CD4-positive, alpha-beta T cell (primary cell): Measurements from ENCODE around the gene PRDM16. TPM values are rescaled to one million over a fixed set of nuclear protein-coding genes. Genes with fewer than 3 reads are reported as not detected.

Experiments
- ATAC-seq: fragments of 200-7000 bp; cut with Tn5 transposase; one replicate; pipeline ENCODE4 v1.10.0; 2022; ENCODE audit warnings: mild to moderate bottlenecking; ENCODE audit not compliant: poor library complexity
- CTCF ChIA-PET: fragments of 350-600 bp; sonication (Branson Sonifier 250); formaldehyde crosslinking; loops from one replicate; lab custom pipeline; 2021; ENCODE audit warnings: antibody characterized with exemption, inconsistent platforms; lab: Charles Lee
- POLR2A ChIA-PET: fragments of 350-600 bp; sonication (Branson Sonifier 250); formaldehyde crosslinking; loops from one replicate; lab custom pipeline; 2021; ENCODE audit warnings: antibody characterized with exemption, inconsistent platforms; lab: Charles Lee
- DNase-seq, 14 experiments: peaks; one replicate each; pipeline ENCODE4 v3.0.0-alpha.2; 2013 to 2020; ENCODE audit warnings: mixed read lengths in 2 of 14
- H3K27ac ChIP-seq, 2 donors: one replicate each; pipeline versions ENCODE4 v1.5.1 to v1.7.0; 2013; ENCODE audit warnings: low read length in 2 of 2, low read depth in 1 of 2, mild to moderate bottlenecking in 1 of 2
- H3K27me3 ChIP-seq, 2 experiments: 1 replicate in 1 of 2; 2 replicates in 1 of 2; pipeline versions ENCODE4 v1.6.1 to v1.7.0; 2013; ENCODE audit warnings: low read length in 2 of 2, control low read depth in 1 of 2, mild to moderate bottlenecking in 1 of 2, moderate library complexity in 1 of 2; ENCODE audit not compliant: insufficient read depth in 2 of 2, control insufficient read depth in 1 of 2
- H3K36me3 ChIP-seq: one replicate; pipeline ENCODE4 v1.6.1; 2013; ENCODE audit warnings: low read length, control low read depth; ENCODE audit not compliant: insufficient read depth
- H3K4me1 ChIP-seq: one replicate; pipeline ENCODE4 v1.6.1; 2013; ENCODE audit warnings: low read length, control low read depth; ENCODE audit not compliant: insufficient read depth
- H3K4me3 ChIP-seq: one replicate; pipeline ENCODE4 v1.5.1; 2013; ENCODE audit warnings: mild to moderate bottlenecking, low read length, moderate library complexity
- H3K9me3 ChIP-seq, 2 experiments: 1 replicate in 1 of 2; 2 replicates in 1 of 2; pipeline versions ENCODE4 v1.6.1 to v1.7.0; 2013; ENCODE audit warnings: low read length in 2 of 2, mild to moderate bottlenecking in 2 of 2, control low read depth in 1 of 2, moderate library complexity in 1 of 2; ENCODE audit not compliant: control insufficient read depth in 1 of 2, insufficient read depth in 1 of 2
- H3K27ac Mint-ChIP-seq: one replicate; pipeline ENCODE4 v1.8.0; 2020; ENCODE audit warnings: mixed read lengths
- H3K27me3 Mint-ChIP-seq: one replicate; pipeline ENCODE4 v1.8.0; 2021; ENCODE audit warnings: mixed read lengths
- H3K36me3 Mint-ChIP-seq: one replicate; pipeline ENCODE4 v1.8.0; 2021; ENCODE audit warnings: low read depth, mixed read lengths
- H3K4me1 Mint-ChIP-seq: one replicate; pipeline ENCODE4 v1.8.0; 2021; ENCODE audit warnings: low read depth, mixed read lengths
- H3K4me3 Mint-ChIP-seq: one replicate; pipeline ENCODE4 v1.8.0; 2020; ENCODE audit warnings: mild to moderate bottlenecking, mixed read lengths
- H3K9me3 Mint-ChIP-seq: one replicate; pipeline ENCODE4 v1.8.0; 2020; ENCODE audit warnings: mixed read lengths
- intact Hi-C, 2 experiments: fragments of 100-400 bp; cut with DNase I in 1 of 2; cut with micrococcal nuclease in 1 of 2; formaldehyde crosslinking; loops; one replicate each; pipeline versions ENCODE4 v1.15.1 to v1.9.0; 2023 to 2025; cut with DNase I, micrococcal nuclease
- total RNA-seq, 174 experiments: library from RNA in 2 of 174; stranded (reverse) in 2 of 174; gene quantifications; one replicate each; pipeline ENCODE4 v1.2.3 and lab custom pipeline; 2021 to 2026
- TF ChIP-seq, protein P1 (sequence below): fragments of 200-600 bp; IDR thresholded peaks from one replicate; pipeline ENCODE4 v1.8.0; 2022; ENCODE audit warnings: antibody characterized with exemption, mild to moderate bottlenecking

Gene PRDM16
- total RNA-seq, 2 experiments from 2014 or later, result not detected

DNA sequence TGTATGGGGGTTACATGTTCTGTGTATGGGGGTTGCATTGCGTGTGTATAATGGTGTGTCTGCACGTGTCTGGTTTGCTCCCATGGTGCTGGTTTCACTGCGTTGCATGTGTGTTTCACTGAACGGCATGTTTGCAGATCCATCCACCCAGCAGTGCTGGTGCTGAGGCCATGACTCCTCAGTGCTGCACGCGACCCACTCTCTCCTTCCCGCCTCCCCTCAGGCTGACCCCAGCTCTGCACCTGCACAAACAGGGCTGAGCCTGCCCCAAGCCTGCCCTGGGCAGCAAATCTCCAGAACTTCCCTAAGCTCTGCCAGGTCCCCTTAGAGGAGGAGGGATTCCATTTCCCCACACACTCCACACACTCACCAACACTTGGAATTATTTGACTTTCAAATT is 29.0 kb upstream of the PRDM16 start:
- Mint-ChIP-seq H3K9me3 (no peaks in the 10 kb centered on the region), H3K4me1 (peaks cover 7% of the 10 kb centered on the region), H3K36me3 (no peaks in the 10 kb centered on the region), H3K4me3 (no peak overlapping the region), H3K27me3 (peaks cover 4% of the 10 kb centered on the region), H3K27ac (no peak overlapping the region)
- ChIA-PET POLR2A (no interaction called here), CTCF (no interaction called here)
- Histone ChIP-seq H3K27me3 (no peaks in the 10 kb centered on the region), H3K4me1 (peaks cover 15% of the 10 kb centered on the region), H3K9me3 (no peaks in the 10 kb centered on the region), H3K4me3 (no peak overlapping the region), H3K36me3 (no peaks in the 10 kb centered on the region), H3K27ac (no peak overlapping the region)
- DNase-seq (peak in 1 of 14 experiments; percentile 3), ATAC-seq (no peak)
- intact Hi-C loops, result no loop called here
- TF ChIP-seq, protein P1, sequence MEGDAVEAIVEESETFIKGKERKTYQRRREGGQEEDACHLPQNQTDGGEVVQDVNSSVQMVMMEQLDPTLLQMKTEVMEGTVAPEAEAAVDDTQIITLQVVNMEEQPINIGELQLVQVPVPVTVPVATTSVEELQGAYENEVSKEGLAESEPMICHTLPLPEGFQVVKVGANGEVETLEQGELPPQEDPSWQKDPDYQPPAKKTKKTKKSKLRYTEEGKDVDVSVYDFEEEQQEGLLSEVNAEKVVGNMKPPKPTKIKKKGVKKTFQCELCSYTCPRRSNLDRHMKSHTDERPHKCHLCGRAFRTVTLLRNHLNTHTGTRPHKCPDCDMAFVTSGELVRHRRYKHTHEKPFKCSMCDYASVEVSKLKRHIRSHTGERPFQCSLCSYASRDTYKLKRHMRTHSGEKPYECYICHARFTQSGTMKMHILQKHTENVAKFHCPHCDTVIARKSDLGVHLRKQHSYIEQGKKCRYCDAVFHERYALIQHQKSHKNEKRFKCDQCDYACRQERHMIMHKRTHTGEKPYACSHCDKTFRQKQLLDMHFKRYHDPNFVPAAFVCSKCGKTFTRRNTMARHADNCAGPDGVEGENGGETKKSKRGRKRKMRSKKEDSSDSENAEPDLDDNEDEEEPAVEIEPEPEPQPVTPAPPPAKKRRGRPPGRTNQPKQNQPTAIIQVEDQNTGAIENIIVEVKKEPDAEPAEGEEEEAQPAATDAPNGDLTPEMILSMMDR, result no peak

GRCh38 chr1:3042481-3042880 is 26.5 kb upstream of the PRDM16 start:
- TF ChIP-seq, protein P1, result no peak
- CTCF ChIA-PET, result interaction anchor here (0.6 kb wide), 1 partner anchor 14 kb away, joined by 3 read pairs; no protein-coding TSS in a partner anchor
- ATAC-seq, result no peak

DNA sequence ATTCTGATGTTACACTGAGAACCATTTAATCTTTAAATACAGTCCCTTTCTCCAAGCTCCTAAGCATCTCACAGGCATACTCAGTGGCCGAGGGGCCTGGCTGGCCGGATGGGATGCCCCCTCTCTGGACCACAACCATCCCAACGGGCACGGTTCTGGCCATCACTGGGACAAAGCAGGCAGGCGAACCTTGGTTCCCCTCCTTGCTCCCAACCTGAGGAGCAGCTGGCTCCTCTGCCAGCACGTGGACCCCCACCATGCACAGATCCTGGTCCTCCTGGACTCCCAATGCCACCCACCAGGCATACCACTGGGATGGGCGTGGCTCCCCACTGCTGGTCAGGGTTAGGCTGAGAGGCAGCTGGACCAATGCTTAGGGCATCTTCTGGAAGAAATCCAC is 19.8 kb upstream of the PRDM16 start:
- Mint-ChIP-seq H3K36me3 (no peaks in the 10 kb centered on the region), H3K4me1 (no peaks in the 10 kb centered on the region), H3K9me3 (no peaks in the 10 kb centered on the region), H3K27me3 (peaks cover 25% of the 10 kb centered on the region), H3K4me3 (no peak overlapping the region), H3K27ac (no peak overlapping the region)
- intact Hi-C loops, result no loop called here
- no peak overlapping the region for H3K27ac ChIP-seq
- POLR2A ChIA-PET, result no interaction called here
- ATAC-seq (no peak), DNase-seq (no peak)
- H3K9me3 ChIP-seq, result peaks cover 0 to 12% of the 10 kb centered on the region in 2 experiments
- H3K27me3 ChIP-seq, result peaks cover 2 to 4% of the 10 kb centered on the region in 2 experiments
- no peak overlapping the region for H3K4me3 ChIP-seq
- H3K36me3 ChIP-seq, result no peaks in the 10 kb centered on the region
- H3K4me1 ChIP-seq, result no peaks in the 10 kb centered on the region
- CTCF ChIA-PET, result no interaction called here
- TF ChIP-seq, protein P1, result no peak

More at GRCh38 chr1:3042481-3042880, 26.5 kb upstream of the PRDM16 start:
- Histone ChIP-seq H3K27ac (no peak overlapping the region), H3K27me3 (peaks cover 0 to 2% of the 10 kb centered on the region in 2 experiments), H3K4me1 (peaks cover 15% of the 10 kb centered on the region), H3K36me3 (no peaks in the 10 kb centered on the region), H3K9me3 (no peaks in the 10 kb centered on the region), H3K4me3 (no peak overlapping the region)
- Mint-ChIP-seq H3K9me3 (no peaks in the 10 kb centered on the region), H3K27ac (no peak overlapping the region), H3K4me1 (no peaks in the 10 kb centered on the region), H3K4me3 (no peak overlapping the region), H3K27me3 (peaks cover 15% of the 10 kb centered on the region), H3K36me3 (no peaks in the 10 kb centered on the region)
- no peak for DNase-seq
- POLR2A ChIA-PET, result no interaction called here
- intact Hi-C loops, result no loop called here
